Panc1 (cell line): ENCODE data around the gene AKT1S1.

Source experiments
- POLR2AphosphoS5 ChIP-seq: IDR thresholded peaks from 2 replicates; pipeline ENCODE4 v1.6.1; 2012; ENCODE audit warnings: mild to moderate bottlenecking, low read depth, low read length, moderate library complexity
- SIN3A ChIP-seq: IDR thresholded peaks from 2 replicates; pipeline ENCODE4 v1.6.1; 2012; ENCODE audit warnings: low read depth, mild to moderate bottlenecking, low read length, moderate library complexity, borderline replicate concordance; ENCODE audit not compliant: insufficient read depth
- TCF7L2 ChIP-seq: IDR thresholded peaks from 2 replicates; pipeline ENCODE4 v1.6.1; 2011; ENCODE audit warnings: mild to moderate bottlenecking, low read depth, low read length, inconsistent platforms
- TF ChIP-seq, protein P1 (sequence below): fragments of 450-650 bp; IDR thresholded peaks from 2 replicates; pipeline ENCODE4 v1.5.1; 2017; ENCODE audit warnings: mild to moderate bottlenecking
- TF ChIP-seq, protein P2 (sequence below), 2 experiments: IDR thresholded peaks; 2 replicates each; pipeline ENCODE4 v1.6.1; 2011 to 2012; ENCODE audit warnings: low read depth in 2 of 2, control low read depth in 1 of 2, low read length in 1 of 2, mild to moderate bottlenecking in 1 of 2, moderate library complexity in 1 of 2; ENCODE audit not compliant: insufficient read depth in 1 of 2

DNA sequence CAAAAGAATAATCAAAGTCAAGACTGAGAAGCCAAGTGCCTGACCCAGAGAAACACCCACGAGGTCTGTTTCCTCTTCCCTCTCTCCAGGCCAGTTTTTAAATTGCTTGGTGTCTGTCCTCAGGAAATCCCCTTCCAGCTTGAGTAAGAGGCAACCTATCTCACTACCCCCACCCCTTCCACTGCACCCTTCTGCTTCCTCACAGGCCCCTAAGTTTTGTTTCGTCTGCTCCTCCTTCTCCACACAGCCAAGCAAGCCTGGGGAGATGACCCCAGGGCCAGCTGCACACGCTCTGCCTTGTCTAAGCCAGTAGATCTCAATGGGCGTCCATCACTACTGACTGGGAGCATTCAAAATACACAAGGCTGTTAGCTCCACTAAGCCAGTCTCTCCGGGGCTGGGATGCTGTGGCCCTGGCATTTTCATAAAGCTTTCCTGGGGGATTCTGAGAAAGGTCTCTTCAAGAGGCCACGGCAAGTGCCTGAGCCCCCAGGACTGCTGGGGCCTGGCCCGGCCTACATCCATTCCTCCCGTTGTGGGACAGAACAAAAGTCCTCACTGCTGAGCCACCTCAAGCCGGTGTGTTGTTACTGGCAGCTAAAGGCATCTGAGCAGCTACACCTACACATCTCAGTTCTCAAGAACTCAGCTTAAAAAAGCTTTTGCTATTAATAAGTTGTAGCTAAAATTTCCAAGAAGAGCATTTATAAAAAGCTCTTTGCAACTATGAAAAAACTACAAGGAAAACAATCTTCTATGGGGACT, 34.4 kb upstream of the AKT1S1 start:
- TF ChIP-seq, protein P1, sequence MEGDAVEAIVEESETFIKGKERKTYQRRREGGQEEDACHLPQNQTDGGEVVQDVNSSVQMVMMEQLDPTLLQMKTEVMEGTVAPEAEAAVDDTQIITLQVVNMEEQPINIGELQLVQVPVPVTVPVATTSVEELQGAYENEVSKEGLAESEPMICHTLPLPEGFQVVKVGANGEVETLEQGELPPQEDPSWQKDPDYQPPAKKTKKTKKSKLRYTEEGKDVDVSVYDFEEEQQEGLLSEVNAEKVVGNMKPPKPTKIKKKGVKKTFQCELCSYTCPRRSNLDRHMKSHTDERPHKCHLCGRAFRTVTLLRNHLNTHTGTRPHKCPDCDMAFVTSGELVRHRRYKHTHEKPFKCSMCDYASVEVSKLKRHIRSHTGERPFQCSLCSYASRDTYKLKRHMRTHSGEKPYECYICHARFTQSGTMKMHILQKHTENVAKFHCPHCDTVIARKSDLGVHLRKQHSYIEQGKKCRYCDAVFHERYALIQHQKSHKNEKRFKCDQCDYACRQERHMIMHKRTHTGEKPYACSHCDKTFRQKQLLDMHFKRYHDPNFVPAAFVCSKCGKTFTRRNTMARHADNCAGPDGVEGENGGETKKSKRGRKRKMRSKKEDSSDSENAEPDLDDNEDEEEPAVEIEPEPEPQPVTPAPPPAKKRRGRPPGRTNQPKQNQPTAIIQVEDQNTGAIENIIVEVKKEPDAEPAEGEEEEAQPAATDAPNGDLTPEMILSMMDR: no peak
- TF ChIP-seq, protein P2, sequence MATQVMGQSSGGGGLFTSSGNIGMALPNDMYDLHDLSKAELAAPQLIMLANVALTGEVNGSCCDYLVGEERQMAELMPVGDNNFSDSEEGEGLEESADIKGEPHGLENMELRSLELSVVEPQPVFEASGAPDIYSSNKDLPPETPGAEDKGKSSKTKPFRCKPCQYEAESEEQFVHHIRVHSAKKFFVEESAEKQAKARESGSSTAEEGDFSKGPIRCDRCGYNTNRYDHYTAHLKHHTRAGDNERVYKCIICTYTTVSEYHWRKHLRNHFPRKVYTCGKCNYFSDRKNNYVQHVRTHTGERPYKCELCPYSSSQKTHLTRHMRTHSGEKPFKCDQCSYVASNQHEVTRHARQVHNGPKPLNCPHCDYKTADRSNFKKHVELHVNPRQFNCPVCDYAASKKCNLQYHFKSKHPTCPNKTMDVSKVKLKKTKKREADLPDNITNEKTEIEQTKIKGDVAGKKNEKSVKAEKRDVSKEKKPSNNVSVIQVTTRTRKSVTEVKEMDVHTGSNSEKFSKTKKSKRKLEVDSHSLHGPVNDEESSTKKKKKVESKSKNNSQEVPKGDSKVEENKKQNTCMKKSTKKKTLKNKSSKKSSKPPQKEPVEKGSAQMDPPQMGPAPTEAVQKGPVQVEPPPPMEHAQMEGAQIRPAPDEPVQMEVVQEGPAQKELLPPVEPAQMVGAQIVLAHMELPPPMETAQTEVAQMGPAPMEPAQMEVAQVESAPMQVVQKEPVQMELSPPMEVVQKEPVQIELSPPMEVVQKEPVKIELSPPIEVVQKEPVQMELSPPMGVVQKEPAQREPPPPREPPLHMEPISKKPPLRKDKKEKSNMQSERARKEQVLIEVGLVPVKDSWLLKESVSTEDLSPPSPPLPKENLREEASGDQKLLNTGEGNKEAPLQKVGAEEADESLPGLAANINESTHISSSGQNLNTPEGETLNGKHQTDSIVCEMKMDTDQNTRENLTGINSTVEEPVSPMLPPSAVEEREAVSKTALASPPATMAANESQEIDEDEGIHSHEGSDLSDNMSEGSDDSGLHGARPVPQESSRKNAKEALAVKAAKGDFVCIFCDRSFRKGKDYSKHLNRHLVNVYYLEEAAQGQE (IDR thresholded peaks at IDR 0.05; ENCODE audit: insufficient read depth in 1 of 2, low read depth in 2 of 2, low read length in 1 of 2): no peak
- TF ChIP-seq SIN3A (no peak), POLR2AphosphoS5 (no peak), TCF7L2 (no peak)
